T-helper 2 cell treated with Interferon-gamma antibody and Interleukin-4, amounts not matched to agents 100 ng/mL and 5 ng/mL, for 36 hours (primary cell): ENCODE results near the gene SPATA45. TPM values are rescaled to one million over a fixed set of nuclear protein-coding genes. Genes with fewer than 3 reads are reported as not detected.

Source experiments
- intact Hi-C: fragments of 100-400 bp; cut with micrococcal nuclease; formaldehyde crosslinking; loops from one replicate; pipeline ENCODE4 v1.15.1; 2023
- total RNA-seq: library from RNA; stranded (reverse); gene quantifications from 2 replicates; pipeline ENCODE4 v1.2.3, GENCODE V29; 2022

SPATA45 gene
- total RNA-seq, 1 donor from 2014 or later, result not detected

DNA sequence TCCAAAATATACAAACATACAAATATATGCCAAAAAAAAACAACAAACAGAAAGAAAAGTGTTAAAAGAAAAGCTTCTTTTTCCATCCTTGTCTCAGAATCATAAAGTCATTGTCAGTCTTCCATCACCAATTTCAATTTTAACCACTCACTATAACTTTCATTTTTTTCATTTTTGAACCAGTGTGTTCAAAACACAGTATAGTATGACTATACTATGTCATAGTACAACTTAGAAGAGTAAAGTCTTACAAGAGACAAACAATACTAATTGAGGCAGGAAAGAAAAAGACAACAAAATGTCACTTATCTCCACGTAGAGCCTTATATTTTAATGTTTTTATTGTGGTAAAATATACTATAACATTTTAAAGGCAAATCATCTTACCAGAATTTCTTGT, 63.5 kb downstream of the SPATA45 start:
- intact Hi-C loops, result loop anchor here (5.0 kb wide), 1 partner anchor 327 kb away; no protein-coding TSS in a partner anchor

- intact Hi-C loops, result loop anchor here (1.0 to 5.0 kb wide), 4 partner anchors 83 to 325 kb away; partner anchors contain the start of gene BATF3
Measured at GRCh38 chr1:212782422-212783154, 64.9 kb downstream of the SPATA45 start.

DNA sequence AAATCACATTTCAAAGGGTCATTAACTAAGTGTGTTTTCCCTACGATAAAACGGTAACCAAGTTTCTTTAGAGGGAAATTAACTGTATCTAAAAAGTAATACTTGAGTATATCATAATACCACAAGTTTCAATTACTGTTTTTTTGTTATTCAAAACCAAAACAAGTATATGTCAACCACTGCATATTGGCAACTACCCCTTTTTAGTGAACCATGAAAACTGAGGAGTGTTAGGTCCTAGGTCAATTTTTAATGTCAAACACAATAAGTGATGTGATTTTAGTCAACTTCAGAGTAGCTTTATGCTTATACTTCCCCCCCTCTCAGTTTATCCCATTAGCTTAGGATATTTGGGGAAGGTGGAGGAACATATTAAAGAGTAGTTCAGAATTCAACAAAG, 66.2 kb downstream of the SPATA45 start:
- intact Hi-C loops, result loop anchor here (5.0 kb wide), 1 partner anchor 324 kb away; no protein-coding TSS in a partner anchor

DNA sequence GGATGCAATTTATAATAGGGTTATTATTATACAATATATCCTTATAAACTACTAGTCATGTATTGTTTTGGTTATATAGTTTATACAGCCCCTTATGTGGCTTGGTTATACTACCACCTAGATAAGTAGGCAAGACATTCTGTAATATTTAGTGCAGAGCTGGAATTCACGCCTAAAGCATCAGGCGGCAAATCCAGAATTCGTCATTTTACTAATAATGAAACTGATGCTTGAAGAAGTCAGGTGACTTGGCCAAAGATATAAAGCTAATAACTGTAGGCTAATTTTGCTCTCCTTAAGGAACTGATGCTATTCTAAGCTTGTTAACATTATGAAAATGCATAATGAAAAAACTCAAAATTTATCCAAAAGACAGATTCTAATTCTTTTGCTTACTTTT, 66.7 kb downstream of the SPATA45 start:
- intact Hi-C loops, result loop anchor here (5.0 kb wide), 1 partner anchor 323 kb away; no protein-coding TSS in a partner anchor

Other genes with a start within 250 kb of the SPATA45 start
- gene ATF3, start 238.9 kb downstream of the SPATA45 start, total RNA-seq, result 8.1 and 9.5 TPM in 2 replicates
- 35.3 and 37.3 TPM in 2 replicates for gene BATF3, start 147.8 kb downstream of the SPATA45 start, total RNA-seq
- 39.2 and 40.8 TPM in 2 replicates for gene NSL1, start 55.9 kb downstream of the SPATA45 start, total RNA-seq
- 14.4 and 17.3 TPM in 2 replicates for gene TATDN3, start 55.8 kb downstream of the SPATA45 start, total RNA-seq
- 14.6 and 17.6 TPM in 2 replicates for gene FLVCR1, start 10.6 kb upstream of the SPATA45 start, total RNA-seq
- 0.32 and 0.61 TPM in 2 replicates for gene VASH2, start 102.9 kb upstream of the SPATA45 start, total RNA-seq
- gene ANGEL2, start 168.2 kb upstream of the SPATA45 start, total RNA-seq, result 44.3 and 49.1 TPM in 2 replicates
- gene RPS6KC1, start 203.6 kb upstream of the SPATA45 start, total RNA-seq, result 10.1 and 10.6 TPM in 2 replicates